ENCODE data around the gene MRPS18C.
"Not testable (repeated sequence)": the region's sequence is repeated elsewhere in the genome, so short reads cannot be mapped to it uniquely, and the experiment has no call there.

MRPS18C gene

DNA sequence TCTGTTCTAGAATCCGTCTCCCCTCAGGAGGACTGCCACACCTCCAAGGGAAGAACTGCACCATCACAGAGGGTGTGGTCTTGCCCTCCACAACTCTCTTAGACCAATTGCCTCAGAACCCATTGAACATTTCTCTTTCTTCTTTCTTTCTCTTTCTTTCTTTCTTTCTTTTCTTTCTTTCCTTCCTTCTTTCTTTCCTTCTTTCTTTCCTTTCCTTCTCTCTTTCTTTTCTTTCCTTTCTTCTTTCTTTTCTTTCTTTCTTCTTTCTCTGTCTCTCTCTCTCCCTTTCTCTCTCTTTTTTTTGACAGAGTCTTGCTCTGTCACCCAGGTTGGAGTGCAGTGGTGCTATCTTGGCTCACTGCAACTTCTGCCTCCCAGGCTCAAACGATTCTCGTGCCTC is 45.8 kb downstream of the MRPS18C start:
- DNase-seq = not testable (repeated sequence)

DNA sequence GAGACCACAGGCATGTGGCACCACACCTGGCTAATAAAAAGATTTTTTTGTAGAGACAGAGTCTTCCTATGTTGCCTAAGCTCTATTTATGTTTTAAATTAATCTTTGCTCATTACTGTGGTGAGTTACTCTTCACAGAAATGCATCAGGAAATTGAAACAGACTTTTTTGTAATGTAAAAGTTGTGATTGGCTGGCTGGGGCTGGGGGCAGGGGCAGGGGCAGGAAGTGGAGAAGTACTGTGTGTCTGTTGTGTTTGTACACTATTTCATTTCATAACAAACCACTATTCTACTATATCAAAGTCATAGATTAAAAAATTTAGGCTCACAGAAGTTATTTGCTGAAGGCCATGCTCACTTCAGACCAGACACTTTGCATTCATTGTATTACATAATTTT is 48.1 kb downstream of the MRPS18C start:
- DNase-seq = no peak

DNA sequence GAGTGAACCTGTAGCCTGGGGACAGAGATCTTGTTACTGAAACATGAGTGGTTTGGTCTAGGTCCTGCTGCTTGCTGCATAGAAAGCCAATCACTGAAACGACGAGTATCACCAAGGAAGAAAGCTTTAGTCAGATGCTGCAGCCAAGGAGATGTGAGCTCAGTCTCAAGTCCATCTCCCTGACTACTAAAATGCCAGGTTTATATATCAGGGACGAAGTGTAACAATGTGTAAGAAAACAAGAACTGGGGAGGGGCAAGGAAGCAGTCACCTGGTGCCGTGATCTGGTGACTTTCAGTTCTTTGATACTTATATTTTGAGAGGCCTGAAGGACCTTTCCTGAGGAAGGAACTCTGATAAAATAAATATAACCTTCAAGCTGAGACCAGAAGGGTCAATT is 48.6 kb downstream of the MRPS18C start:
- DNase-seq = no peak

DNA sequence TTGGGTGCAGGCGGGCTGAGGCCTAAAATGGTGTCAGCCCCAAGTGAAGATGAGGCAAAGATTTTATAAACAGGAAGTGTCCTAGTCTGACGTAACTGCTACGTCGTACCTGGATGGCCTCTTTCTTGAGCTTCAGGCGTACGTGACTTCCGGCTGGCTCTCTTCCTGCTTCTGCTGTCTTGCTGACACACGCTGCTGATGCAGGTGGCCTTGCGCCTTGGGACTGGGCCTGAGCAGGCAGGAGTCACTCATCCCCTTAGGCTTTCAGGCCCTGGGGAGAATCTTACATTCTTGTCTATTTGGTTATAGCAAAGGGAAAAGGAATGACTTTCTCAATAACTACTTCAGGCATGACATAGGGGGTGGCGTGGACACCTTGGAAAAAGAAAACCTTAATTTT is 49.1 kb downstream of the MRPS18C start:
- no peak for DNase-seq

DNA sequence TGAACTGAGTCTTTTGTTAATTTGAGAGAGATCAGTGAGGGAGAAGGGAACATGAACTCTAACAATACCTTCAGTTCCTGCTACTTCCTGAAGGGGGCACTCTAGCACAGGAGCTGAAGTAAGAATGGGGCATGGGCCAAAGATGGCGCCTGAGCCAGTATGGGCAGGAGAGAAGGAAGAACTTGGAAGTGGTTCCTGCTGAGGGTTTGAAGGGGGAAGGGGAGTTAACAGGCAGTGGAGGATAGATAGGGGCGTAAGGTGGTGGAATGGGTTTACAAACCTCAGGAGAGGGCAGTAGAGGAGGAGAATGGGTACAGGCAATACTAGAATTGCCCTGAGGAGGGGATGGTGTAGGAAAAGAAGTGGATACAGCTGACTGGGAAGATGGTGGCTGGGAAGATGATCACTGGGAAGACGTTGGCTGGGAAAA is 53.3 kb downstream of the MRPS18C start:
- peak; percentile 36 for DNase-seq

DNA sequence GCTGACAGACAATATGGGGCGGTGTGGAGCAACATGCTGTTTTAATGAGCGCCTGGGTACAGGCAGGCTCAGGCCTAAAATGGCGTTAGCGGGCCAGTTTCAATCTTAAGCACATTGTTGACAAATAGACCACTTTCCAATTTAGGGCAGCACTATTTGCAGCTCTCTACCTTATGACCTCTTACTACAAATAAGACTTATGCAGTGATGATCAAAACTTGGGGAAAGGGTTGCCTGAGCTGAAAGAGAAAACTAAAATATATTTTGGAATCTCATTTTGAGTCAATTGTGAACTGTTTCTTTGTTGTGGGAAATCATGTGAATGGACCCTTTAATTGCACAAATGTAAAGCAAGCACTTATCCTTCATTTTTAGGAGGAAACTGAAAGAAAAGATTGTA is 54.6 kb downstream of the MRPS18C start:
- no peak for DNase-seq

Measured in NCI-H1694 treated with DMSO at 0.1 percent for 48 hours (cell line).